HTERT RPE-1 (cell line): Measurements from ENCODE around the gene ALKBH5.

Source experiments
- in situ Hi-C: fragments of 300-500 bp; cut with MboI; formaldehyde crosslinking; loops from 4 replicates; pipeline ENCODE4 v1.14.3; 2020; ENCODE audit warnings: low sequenced_read_pairs

Gene ALKBH5

GRCh38 chr17:18256776-18257175 is 73.1 kb downstream of the ALKBH5 start:
- in situ Hi-C loops, result no loop called here

- in situ Hi-C loops, result no loop called here
Observed at GRCh38 chr17:18257268-18257981, 73.8 kb downstream of the ALKBH5 start.

GRCh38 chr17:18257982-18258355 is 74.3 kb downstream of the ALKBH5 start:
- in situ Hi-C loops, result no loop called here

- in situ Hi-C loops, result no loop called here
Observed at GRCh38 chr17:18258356-18259038, 74.9 kb downstream of the ALKBH5 start, which contains the start of gene FLII. Gene FLII (minus strand): TSS chr17:18258738. CDS start chr17:18258690, 48 bp downstream.
